Superior temporal gyrus (tissue), 1 donor: ENCODE results near the gene PRR18.

ENCODE experiments used
- DNase-seq: peaks from one replicate; pipeline ENCODE4 v3.0.0-alpha.2; 2016; ENCODE audit errors: extremely low spot score

Gene PRR18

DNA sequence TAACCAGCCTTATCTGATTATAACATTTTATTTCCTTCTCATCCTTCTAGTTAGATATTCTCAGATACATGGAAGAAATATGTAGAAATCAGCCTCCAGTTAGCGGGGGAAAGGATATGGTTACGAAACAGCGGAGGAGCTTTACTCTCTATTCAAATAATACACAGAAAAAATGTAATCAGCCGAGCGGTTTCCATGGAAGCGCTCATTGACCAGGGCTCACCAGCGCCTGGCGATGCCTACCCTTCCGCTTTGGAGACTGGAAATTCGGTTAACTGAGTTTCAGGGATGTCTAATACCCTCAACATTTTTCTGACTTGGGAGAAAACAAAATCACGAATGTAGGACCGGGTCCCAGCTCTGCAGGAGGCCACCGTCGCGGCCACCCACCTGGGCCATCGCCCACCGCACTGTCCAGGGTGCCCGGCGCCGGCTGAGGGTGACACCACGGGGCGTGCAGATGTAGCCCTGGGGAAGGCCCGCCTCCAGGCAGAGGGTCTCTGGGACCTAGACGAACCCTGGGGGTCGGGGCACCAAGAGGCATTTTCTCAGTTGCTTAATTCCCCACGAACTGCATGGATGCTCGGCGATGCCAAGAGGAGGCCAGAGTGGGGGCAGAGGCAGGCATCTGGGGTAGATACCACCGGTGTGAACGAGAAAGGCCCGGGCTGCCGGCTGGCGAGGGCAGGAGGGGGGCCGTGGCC, 1.7 kb downstream of the PRR18 start:
- peak; percentile 68 for DNase-seq

DNA sequence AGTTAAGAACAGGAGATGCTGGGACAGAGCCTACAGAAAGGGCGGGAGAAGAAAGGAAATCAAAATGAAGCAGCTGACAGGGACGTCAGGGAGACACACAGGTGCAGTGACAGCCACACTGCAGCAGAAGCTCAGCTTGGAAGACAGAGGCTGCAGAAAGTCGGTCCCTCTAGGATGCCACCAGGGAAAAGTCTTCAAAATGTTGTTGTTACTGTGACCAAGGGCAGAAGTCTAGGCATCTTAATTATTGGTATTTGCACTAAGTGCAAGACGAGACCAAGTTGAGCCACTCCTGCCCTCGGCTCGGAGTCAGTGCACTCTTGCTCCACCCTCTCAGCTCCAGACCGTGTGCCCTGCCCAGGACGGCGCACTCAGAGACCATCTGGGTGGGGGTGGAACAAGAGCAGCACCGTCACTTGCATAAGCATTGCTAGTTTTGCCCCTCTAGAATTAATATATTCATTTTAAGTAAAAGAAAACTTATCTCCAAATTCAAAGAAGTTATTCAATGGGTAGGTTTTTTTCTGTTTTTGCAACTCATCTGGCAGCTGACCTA, 2.6 kb downstream of the PRR18 start:
- peak; percentile 79 for DNase-seq

DNA sequence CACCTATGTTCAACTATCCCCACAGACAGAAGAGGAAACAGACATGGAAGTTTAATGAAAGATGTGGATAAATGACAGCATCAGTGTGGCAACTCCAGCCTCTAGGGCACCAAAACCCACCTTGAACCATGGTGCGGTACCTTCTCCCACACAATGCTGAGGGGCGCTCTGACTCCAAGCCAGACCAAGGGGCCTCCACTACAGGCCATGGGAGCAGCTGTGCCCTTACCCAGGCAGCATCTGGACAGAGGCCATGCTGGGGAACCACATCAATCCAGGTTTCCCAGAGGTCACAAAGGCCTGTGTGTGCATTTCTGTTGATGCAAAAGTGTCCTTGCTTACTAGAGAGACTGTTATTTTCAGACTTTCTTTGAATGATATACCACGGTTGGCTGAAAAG, 4.1 kb downstream of the PRR18 start:
- no peak for DNase-seq

DNA sequence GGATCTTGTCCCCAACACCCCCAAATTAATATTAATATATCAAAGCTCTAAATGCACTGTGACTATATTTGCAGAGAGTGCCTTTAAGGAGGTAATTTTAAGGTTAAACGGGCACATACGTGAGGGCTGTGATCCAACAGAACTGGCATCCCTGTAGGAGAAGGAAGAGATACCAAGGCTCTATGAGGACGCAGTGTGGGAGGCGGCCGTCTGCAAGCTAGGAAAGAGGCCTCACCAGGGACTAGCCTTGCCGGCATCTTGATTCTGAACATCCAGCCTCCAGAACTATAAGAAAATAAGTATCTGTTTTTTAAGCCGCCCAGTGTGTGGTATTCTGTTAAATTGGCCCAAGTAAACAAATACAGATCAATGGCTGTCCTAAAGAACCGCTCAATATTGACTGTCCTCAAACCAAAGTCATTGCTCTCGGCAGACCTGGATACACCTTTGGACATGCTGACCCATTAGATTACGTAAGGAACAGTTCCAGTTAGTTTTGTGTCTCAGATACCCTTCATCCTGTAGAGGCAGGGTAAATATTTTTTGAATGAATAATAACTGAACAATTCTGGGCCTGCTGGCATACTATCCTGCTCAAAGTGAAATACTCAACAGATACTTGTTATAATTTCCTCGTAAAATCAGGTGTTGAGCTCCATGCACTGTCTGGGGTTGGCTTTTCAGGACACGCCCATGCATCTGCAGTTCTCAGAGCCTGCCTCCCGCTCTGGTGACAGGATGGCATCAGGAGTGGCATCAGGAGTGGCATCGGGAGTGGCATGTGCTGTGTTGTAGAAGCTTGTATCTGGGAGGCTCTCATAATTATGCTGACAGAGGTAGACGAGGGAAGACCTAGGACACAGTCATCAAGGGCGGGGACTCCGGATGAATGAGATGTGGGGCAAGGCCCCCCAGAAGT, 6.3 kb downstream of the PRR18 start:
- DNase-seq, result no peak

DNA sequence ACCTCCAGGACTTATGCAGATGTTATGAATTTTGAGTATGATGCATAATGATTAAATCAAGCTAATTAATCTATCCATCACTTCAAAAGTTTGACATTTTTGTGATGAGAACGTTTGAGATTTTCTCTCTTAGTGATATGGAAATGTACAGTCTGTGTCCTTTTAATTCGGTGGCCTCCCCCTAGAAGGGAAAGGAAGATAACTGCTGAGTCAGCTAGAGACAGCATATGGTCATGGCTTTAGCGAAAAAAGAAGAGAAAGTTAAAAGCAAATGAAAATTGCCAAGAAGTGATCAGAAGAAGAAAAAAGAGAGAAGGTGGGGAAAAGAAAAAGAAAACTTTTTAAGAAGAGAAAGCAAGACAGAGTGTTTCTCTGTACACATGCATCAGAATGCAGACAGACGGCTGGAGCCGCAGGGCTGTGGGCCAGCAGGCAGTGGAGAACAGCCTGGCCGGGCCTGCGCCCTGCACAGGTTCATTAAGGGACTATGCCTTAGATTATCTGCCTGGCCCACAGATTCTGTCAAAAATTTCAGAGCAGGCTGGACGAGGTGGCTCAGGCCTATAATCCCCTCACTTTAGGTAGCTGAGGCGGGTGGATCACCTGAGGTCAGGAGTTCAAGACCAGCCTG, 7.7 kb downstream of the PRR18 start:
- no peak for DNase-seq

DNA sequence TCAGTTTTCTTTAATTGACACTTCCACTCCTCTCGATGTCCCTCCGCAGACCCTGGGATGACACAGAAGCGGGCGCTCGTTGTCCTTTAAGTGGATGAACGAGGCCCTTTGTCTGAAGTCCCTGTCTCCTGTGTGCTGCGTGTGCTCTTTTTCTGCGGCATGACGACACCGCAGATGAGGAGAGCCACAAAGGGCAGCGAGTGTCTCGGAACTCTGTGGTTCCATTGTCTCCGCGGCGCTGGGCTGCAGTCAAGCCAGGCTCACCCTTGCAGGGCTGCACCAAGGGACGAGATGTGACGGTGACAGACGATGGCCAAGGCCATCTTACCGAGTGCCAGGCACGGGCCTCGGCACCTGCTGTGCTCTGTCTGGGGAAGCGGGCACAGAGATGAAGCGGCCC, 10.6 kb downstream of the PRR18 start:
- DNase-seq, result peak; percentile 96

DNA sequence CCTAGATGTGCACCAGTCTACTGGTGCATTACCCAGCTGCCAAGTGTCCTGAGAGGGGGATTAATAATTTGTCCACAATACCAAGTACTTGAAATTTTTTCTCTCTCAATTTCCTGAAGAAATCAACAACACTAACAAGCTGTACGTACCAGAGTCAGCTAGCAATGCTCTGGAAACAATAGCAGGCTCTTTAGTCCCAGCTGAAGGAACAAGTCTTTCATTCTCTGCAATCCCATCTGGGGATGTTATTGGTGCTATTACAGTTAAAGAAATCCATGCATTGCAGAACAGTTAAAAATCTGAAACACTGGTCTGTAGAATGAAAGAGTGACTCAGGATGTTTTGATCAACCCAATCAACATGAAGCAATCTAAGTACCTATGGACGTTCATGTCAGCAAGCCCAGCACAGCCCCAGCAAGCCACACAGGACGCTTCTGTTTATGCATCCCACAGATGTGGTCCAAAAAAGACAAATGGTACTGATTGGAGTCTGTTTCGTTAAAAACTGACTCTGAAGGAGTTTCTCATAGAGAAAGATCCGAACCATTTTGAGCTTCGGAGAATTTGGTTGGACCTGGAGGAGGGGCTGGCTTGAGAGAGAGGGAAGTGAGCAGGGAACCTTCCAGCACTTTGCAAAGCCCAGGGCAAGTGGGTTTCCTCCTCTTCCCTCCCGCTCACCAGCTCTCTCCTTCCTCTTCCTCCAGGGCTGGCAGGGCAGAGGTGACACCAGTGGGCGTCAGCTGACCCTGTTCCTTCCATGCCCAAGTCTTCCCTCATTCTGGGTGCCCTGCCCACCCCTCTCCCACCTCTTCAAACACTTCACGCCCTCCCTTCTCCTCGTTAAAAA, 11.9 kb downstream of the PRR18 start:
- DNase-seq, result peak; percentile 87

DNA sequence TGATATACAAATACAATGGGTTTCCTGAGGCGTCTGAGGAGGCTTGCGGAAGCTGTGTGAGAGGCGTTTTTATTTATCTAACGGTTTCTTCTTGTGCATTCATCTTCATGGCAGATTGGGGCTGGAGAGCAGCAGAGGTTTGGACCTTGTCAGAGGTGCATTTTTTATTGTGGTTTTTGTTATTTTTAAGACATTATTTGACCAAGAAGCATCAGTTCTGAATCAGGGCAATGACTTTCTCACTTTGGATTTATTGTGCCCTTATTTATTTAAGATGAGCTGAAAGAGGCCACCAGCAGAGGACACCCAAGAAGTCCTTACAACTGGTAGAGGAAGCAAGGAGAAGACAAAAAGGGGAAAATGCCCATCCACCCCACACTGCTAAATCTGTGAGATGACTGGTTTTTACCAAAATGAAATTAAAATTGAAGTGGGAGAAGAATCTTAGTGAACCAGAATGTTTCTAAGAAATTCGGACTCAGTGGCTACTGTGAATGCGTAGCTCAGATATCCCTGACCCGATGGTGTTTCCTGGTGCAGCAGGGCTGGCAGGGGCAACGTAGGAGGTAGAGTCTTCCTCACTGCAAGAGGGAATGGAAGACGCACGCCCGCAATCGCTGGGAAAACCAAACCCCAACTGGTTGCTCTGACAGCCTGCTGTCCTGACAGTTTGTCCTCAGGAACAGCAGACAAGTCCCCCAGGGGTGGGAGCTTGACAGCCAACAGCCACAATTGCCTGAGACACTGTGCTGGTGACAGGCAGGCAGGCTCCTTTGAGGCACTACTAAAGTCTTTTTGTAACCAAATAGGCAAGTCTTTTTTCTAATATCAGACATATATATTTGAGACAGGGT, 14.2 kb downstream of the PRR18 start:
- DNase-seq, result peak; percentile 76

DNA sequence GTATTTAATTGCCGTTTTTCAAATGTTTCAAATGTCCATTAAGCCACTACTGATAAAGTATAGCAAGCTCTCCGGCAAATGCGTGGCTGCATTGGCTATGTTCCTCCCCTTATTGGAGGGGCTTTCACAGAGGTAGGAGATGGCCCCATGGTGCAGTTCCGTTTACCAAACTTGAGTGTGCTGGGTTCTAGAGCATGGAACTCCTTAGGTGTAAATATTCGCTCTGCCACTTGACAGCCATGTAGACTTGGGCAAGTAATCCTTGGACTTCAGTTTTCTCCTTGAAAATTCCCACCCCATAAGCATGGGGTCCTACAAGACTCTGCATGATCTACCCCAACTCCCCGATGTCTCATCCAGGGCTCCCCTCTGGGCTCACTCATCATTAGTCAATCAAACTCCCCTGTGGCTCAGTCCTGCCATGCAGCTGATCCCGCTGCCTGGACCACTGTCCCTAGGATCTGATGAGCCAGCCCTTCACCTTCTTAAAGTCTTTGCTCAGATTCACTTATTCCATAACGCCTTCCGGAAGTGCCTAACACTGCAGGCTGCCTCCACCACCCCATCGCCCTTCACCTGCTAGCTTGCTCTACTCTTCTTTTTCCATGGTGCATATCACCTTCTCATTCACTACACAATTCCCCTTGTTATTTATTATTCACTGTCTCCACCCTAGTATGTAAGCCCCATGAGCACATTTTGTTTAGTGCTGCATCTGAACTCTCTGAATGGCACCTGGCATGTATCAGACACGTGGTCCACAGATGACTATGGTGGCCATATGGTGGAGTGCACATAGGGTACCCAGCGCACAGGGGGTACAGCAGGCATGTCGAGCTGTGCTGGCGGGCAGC, 18.8 kb downstream of the PRR18 start:
- no peak for DNase-seq

DNA sequence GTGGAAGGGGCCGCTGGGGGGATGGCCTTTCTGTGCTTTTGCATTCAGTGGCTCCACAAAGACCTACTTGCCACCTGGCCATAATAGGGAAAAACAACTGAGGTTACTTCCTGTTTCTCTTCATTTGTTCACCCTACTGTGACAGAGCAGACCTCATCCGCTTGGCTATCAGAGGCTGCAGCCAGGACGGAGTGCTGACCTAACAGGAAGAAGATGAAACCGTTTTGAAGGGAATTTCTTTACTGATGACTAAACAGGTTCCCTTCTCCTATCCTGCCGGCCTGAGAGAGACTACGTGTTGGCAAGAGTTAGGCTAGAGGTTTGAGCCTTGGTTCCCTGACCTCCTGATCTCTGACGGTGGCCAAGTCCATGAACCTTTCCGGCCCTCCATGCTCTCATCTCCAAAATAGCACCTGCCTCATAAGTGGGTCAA, 21.3 kb downstream of the PRR18 start:
- no peak for DNase-seq

DNA sequence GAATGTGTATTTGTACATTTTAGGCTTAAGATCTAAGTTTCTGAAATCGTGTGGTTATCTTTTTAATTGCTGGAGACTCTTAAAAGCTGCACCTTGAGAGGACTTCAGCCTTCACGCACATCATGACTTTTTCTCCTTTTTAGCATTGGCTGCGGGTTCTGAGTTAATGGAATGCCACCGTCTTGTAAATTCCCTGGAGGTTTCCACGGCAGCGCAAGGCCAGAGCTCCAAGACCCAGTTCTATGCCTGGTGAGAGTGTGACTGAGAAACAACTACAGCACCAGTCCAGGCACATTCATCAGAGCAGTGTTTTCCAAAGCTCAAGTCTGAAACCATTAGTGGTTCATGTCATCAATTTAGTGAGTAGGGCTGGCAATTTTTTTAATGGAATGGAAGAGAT, 23.0 kb downstream of the PRR18 start:
- DNase-seq, result peak; percentile 12

DNA sequence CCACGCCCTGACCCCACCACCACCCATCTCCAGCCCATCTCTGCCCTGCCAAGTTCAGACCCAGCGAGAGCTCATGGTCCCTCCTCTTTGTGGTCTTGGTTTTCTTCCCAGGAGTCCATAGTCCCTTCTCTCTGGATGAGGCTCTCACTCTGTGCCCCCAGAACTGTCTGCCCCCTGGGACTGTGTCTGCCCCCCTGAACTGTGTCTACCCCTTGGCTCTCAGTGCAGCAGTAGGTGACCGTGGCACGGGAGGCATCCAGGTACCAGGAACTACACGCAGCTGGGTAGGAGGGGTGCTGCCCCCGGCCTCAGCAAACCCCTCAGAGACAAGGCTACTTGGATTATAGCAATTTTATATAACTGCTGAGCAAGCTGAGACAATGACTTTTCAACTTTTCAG, 23.6 kb downstream of the PRR18 start:
- DNase-seq, result no peak

DNA sequence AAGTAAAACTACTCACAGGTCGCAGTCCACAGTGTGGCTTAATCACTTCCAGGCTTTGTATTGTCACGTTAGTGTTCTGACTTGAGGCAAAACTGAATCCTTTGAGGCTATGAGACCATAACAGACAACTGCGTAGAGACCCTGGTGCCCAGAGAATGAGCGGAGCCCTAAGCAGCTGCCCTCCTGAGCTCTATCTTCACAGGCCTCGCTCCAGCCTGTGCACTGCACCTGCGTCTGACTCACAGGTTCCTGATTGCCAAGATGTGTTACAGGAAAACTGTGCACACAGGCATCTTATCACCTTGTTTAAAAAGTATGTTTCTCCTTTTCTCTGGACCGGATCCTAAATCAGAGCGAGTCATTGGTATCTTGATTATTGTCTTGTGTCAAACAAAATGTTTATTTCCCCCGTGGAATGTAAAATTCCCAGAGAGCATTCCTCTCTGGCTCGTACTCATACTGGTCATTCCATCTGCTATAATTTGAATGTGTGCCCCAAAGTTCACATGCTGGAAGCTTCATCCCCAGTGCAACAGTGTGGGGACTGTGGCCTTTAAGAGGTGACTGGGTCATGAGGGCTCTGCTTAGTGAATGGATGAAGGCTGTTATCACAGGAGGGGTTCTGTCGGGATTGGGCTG, 25.7 kb downstream of the PRR18 start:
- DNase-seq, result no peak

DNA sequence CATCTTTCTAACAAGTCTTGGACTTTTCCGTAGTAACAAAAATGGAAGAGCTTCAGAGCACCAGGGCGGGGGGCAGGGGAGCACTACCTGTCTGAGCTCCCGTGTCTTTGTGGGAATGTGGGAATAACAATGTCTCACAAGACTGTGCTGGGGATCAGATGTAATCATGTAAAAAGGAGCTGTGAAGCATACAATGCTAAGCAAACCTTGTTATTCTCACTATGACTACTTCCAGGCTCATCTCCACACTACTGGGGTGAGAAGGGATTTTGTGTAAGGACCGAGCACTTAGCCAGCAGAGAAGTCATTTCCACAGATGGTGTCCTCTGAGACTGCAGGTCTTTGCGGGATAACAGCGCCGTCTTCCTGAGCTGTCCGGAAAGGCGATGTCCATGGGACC, 27.1 kb downstream of the PRR18 start:
- no peak for DNase-seq

DNA sequence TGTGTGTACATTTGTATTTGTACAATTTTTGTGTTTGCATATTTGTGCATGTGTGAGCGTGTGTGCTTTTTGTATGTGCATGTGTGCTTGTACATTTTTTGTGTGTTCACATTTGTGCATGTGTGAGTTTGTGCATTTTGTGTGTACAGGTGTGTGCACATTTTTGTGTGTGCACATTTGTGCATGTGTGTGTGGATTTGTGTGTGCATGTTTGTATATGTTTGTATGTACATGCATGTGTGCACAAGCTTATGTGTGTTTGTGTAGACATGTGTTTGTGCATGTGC, 28.9 kb downstream of the PRR18 start:
- DNase-seq, result no peak

DNA sequence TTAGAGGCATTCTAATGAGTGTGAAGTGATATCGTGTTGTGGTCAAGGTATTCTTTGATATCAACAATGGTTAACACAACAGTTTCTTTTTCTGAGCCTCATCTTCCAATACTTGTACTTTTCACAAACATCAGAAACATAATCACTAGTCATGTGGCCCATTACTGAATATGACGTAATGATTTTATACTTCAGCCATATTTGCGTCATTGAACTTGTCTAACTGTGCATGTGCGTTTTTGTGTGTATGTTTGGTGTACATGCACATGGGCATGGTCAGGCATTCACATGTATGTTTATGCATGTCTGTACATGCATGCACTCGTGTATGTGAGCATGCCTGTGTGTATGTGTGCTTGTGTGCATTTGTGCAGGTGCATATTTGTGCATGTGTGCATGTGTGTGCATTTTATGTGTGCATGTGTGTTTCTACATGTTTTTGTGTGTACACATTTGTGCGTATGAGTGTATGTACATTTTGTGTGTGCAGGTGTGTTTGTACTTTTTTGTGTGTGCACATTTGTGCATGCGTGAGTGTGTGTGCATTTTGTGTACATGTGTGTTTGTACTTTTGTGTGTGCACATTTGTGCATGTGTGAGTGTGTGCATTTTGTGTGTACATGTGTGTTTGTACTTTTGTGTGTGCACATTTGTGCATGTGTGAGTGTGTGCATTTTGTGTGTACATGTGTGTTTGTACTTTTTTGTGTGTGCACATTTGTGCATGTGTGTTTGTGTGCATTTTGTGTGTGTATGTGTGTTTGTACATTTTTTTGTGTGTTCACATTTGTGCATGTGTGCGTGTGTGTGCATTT, 29.4 kb downstream of the PRR18 start:
- no peak for DNase-seq

DNA sequence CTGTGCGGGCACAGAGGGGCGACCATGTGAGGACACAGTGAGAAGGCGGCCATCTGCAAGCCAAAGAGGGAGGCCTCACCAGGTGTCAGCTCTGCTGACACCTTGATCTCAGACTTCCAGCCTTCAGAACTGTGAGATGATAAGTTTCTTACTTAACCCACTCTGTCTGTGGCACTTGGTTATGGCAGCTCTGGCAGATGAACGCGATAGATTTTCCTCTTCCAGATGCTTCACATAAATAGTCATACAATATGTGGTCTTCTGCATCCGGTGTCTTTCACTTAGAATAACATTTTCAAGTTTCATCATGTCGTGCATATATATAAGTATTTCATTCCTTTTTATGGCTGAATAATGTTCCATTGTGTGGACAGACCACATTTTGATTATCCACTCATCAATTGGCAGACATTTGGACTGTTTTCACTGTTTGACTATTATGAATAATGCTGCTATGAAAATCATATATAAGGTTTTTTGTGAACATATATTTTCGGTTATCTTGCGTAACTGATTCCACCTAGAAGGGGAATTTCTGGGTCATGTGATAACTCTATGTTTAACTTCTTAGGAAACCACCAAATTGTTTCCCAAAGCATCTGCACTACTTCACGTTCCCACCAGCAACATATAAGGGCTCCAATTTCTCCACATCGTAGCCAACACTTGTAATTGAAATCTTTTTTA, 30.2 kb downstream of the PRR18 start:
- no peak for DNase-seq

DNA sequence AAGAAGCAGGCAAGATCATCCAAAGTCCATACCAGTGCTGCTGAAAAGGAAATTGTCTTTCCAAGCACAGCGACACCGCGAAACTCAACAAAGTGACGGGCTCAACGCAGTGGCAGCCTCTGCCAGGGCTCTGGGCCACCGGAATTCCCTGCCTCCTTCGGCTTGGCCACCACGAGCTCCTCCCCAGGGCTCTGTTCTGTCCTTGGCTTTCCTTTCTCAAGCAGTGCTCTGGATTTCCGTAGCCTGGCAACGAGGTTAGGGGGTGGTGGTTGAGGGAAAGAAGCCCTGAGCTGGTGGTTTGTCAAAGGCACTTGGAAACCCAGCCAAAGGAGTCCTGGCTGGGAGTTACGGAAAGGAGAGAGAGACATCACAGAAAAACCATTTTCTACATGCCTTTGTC, 31.2 kb downstream of the PRR18 start:
- peak; percentile 77 for DNase-seq
